ENCODE data around the gene ALG14.

ALG14 gene

DNA sequence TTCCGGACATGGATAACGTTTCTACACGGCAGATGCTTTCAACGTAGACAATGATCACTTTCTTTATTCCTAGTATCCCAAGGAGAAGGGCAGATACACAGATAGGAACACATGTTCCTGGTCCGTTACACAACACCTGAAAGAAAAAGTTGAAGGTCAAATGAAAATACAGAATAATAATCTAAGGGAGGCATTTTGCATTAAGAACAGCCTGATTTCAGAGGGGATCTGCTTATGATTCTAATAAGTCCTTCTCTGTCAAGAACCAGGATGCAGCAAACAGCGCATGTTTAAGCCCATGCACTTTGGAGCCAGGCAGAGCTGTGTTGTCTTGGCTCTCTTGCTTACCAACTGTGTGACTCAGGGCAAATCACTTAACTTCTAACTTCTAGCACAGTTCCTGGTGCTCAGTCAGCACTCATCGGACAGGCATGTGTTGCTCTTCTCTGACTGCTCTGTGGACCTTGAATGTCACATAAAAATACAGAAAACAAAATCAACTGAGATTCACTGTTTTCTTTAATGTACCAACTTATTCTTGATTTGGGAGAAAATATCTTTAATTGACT lies 89.5 kb downstream of the ALG14 start:
- DNase-seq (ENCODE audit: low read depth in 1 of 2, low spot score in 1 of 2): no peak

DNA sequence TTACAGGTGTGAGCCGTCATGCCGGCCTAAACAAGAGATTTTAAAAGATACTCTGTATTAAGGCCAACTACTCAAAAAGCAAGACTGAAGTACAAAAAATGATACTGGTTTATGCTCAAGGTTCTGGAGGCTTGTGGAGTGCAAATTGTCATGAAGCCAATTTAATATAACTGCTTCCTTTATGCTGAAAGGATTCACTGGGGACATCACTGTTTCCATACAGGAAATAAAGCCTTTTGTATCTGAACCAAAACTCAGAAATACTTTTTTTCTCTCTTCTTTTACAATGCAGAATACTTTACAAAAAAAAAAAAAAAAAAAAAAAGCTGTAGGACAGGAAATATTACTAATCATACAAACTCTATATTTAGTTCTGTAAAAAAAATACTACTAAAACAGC lies 90.4 kb downstream of the ALG14 start:
- no peak for DNase-seq (ENCODE audit: low read depth in 1 of 2, low spot score in 1 of 2)

DNA sequence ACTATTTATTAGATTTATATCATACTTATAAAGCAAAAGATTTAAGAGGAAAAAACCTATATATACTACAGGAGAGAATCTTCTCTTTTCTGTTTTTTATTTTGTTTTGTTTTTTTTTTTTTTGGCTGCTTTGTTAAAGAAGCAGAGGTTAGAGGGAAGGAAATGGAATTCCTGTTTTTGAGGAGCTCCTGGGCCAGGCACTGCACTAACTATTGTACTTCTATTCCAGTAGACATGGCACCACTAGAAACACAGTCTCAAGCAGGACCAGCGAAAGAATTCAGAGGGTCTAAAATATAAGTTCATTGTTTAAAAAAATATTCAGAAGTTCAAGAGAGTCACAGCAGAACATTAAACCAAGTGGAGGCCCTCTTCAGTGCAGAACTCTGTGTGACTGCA lies 91.2 kb downstream of the ALG14 start:
- DNase-seq (ENCODE audit: low read depth in 1 of 2, low spot score in 1 of 2): no peak

DNA sequence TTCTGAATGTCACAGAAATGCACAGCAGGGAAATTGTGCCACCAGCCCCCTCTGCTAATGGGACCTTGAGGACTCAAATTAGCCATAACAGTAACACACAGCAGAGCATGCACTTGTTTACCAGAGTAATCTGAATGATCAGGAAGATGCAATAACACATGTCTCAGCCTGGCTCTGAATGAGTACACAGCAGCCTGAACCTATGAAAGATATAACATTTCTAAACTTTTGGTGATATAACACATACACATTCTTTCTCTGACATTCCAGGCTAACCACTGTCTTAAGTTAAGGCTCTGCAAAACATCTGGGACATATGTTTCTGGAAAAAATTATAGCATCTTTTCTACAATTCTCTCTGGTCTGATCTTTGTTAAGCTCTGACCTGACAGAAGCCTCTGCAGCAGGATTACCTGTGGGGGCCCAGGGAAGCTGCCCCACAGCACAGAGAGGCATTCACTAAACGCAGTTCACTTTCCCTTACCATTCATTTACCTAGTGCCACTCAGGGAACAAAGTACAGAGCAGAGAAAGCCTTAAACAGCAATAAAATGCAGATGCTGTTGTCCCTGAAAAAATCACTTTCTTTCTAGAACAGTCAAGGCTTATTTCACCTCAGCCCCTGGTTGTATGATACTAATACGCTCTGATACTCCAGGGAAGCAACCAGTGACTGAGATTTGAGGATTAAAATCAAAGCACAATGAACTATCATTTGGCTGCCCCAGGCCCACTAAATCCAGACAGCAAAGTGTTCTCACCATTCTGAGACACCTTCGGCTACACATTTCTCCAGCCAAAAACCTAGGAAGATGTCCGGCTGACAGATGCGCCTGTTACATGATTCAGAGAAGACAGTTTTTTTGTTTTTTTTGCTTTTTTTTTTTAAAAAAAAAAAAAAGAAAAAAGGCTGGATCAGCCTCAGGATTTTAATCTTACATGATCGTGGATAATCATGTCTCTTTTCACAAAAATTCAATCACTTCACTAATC lies 91.9 kb downstream of the ALG14 start:
- DNase-seq (ENCODE audit: low read depth in 1 of 2, low spot score in 1 of 2): no peak

DNA sequence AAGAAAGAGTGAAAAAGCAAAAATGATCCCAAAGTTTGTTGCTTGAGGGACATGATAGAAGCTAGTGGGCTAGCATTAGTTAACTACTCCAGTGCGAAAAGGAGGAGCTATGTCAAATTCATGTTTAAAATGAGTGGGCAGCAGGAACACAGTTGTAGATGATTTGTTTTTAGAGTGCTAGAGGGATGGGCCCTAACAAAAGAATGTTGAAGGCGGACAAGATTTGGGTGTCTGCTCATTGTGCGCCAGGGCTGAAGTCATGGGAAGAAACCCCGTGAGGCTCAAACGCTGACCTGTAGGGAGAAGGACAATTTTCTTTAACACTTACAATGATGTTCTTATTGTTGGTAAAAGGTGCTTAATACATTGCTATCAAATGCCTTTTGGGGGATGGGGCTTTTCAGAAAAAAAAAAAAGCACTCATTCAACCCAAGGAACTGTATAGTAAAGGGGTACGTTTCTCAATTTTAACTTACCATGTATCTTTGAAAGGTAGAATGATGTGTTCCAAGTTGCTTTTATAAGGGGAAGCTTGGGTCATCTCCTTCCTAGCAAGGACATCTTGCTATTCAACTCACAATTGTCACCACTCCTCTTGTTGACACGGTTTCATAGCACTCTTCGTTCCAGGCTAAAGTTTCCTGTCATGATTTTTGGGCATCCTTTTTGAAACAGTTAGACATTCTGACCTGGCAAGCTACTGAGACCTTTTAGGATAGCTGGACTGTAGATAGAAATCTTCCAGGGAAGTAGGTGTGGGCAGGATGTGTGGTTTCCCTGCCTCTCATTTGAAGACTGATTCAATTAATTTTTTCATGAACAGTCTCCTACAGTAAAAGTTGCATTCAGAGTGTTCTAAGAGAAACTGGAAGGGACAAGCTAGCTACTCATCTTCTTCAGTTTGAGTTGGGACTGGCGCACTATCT lies 92.8 kb downstream of the ALG14 start:
- DNase-seq (ENCODE audit: low read depth in 1 of 2, low spot score in 1 of 2): no peak

DNA sequence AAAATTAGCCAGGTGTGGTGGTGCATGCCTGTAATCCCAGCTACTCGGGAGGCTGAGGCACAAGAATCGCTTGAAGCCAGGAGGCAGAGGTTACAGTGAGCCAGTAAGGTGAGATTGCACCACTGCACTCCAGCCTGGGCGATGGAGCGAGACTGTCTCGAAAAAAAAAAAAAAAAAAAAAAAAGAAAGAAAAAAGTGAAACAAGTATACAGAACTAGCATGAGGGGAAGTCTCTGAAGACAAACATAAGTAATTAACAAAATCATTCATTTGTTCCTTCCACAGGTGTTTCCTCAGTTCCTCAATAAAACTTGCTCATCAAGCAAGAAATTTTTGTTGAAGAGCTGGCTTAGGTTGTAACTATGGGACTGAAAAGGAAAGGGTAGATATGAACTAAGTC lies 93.6 kb downstream of the ALG14 start:
- no peak for DNase-seq (ENCODE audit: low read depth in 1 of 2, low spot score in 1 of 2)

DNA sequence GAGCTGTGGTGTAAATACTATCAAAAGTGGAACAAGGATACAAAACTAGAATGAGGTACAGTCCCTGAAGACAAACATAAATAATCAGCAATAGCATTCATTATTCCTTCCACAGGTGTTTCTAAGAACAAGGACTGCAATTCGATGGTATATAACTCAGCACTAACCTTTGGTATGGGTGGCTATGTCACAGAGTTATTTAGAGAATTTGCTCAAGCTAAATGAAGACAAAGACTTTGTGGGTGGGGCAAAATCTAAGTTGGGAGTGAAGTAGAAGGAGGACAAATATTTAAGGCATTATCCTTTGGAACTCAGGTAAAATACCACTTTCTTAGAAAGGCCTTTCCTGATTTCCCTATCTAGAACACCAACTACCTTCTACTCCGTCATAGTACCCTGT lies 94.3 kb downstream of the ALG14 start:
- no peak for DNase-seq (ENCODE audit: low read depth in 1 of 2, low spot score in 1 of 2)

DNA sequence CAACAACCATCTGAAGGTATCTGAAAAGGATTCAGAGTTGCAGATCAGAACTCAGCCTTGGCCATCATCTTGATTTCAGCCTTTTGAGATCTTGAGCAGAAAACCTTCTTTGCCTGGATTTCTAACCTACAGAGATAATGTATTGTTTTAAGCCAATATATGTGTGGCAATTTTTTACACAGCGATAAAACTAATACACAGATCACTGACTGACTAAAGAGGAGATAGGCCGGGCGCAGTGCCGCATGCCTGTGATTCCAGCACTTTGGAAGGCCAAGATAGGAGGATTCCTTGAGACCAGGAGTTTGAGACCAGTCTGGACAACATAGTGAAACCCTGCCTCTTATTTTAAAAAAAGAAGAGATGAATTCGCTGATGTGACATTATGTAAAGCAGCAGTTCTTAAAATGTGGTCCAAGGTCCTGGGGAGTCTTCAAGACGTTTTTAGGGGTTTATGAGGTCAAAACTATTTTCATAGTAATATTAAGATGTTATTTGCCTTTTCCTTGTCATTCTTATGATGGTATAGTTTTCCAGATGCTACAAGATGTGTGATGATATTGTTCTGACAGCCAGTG lies 95.7 kb downstream of the ALG14 start:
- no peak for DNase-seq (ENCODE audit: low read depth in 1 of 2, low spot score in 1 of 2)

DNA sequence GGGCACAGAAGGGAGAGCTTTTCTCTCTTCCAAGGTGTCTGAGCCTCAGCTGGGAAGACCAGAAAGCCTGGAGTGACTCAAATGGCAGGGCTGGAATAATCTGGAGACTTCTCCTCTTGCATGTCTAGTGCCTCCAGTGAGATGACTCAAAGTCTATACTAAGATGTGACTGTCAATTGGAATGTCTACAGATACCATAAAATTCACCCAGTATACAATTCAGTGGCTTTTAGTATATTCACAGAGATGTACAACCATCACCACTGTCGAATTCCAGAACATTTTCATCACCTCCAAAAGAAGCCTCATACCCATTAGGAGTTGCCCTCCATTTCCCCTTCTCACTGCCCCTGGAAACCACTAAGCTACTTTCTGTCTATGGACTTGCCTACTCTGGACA lies 97.9 kb downstream of the ALG14 start:
- DNase-seq (ENCODE audit: low read depth in 1 of 2, low spot score in 1 of 2): no peak

DNA sequence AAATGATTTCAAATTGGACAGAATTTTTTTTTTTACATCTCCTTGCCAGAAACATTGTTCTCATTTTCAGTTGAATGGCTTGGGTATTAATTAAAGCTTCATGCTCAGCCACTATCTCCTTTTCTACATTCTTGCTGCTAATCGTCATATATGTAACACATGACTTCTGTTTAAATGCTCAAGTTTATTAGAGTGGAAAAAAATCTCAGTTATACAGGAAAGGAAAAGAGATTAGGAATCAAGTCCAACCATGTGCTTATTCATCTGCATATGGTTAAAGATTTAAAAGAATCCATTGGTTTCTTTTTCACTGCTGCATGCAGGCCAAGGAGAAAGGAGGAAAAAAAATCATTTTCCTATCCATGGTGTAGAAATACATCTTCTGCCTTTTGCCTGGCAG lies 98.5 kb downstream of the ALG14 start:
- DNase-seq (ENCODE audit: low read depth in 1 of 2, low spot score in 1 of 2): no peak

DNA sequence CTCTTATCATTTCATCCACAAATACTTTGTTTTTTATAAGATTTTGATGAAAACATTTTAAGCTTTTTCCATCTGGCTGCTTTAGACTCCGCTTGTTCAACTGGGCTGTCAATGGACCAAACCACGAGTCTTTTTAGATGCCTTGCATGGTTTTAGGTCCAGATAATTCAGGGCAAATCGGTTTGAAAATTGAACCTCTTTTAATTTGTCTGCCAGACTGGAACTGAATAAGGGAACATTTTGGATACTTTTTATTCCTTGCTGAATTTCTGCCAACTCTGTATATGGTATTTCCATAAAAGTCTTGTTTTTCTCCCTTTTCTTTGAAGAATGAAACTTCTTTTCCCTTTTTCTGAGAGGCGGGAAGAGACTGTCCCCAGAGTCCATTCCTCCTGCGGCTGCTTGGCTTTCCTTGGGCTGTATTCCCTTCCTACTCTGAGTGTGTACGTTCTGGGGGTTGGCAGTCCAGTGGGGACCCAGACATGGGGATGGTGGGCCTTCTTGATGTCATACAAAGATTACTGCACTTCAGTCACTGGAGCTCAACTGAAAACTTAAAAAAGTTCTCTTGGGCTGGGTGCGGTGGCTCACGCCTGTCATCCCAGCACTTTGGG lies 99.3 kb downstream of the ALG14 start:
- no peak for DNase-seq (ENCODE audit: low read depth in 1 of 2, low spot score in 1 of 2)

DNA sequence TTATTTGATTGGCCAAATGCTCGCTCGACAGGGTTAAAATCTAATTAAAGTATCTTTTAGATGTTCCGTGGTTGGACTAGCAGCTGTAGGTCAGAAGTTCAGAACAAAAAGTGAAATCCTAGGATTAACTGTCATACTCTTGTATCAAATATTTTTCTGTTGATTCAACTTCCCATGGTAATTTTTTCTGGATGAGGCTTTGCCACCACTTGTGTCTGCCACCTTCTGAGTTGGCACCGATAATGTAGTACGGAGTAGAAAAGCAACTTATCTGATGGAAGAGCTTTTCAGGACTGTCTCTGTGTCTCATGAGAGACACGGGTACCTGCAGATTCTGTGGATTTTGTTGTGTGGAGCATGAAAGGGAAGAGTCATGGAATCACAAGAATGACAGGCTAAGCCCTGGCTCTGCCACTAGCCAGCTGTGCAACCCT lies 101.2 kb downstream of the ALG14 start:
- DNase-seq (ENCODE audit: low read depth in 1 of 2, low spot score in 1 of 2): no peak

DNA sequence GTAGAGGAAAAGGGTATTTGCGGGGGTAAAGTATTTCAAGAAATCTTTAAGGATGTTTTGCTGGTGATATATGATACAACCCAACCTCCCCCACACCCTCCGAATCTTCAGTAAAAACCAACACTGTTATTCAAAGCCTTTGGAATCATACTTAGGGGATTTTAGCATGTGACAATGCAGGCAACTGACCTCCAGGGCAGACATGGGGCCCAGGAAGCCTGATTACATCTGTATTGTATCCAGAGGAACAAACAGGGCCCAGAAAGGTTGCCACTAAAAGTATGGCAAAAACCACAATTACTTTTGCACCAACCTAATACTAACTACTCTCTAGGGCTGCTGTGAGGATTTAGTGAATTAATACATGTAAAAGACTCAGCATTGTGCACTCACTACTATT lies 102.0 kb downstream of the ALG14 start:
- no peak for DNase-seq (ENCODE audit: low read depth in 1 of 2, low spot score in 1 of 2)

DNA sequence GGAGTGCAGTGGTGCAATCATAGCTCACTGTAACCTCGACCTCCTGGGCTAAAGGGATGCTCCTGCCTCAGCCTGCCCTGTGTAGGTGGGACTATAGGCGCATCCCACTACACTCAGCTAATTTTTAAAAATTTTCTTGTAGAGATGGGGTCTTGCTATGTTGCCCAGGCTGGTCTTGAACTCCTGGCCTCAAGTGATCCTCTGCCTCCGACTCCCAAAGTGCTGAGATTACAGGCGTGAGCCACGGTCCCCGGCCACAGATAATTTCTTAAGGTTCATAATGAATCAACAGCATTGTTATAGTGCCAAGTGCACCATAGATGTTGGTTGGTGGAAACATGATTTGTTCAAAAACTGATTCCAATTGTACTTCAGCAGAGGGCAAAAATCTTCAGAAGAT lies 103.6 kb downstream of the ALG14 start:
- DNase-seq (ENCODE audit: low read depth in 1 of 2, low spot score in 1 of 2): no peak

DNA sequence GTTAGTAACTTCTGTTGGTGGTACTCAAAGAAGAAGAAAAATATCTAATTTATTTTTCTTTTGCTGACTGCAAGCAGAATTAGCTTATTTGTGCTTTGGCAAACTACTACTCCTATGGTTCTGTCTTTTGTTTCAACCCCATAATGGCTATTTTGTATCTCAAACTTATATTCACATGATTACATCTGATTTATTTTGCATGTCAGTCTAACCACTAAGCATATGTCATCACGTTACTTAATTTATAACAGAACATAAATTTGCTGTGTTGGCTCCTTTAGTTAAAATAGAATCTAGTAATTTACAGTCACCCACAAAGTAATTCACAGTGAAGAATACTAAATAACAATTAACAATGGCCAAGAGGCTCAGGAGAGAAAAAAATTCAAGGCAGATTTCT lies 106.7 kb downstream of the ALG14 start:
- no peak for DNase-seq (ENCODE audit: low read depth in 1 of 2, low spot score in 1 of 2)

DNA sequence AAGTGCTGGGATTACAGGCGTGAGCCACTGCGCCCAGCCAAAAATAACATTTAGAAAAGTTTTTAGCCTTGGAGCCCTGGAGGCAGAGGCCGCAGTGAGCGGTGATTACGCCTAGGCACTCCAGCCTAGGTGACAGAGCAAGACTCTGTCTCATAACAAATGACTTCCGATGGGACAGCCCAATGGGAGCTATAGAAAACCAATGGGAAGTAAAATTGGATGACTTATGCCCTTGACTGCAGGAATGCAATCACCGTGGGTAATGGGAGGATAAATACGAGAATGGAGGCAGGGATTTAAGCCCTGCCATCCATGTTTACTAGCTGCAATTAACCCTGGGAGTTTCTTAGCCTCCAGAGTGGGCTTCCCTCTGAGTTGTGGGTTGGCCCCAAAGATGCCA lies 108.9 kb downstream of the ALG14 start:
- DNase-seq (ENCODE audit: low read depth in 1 of 2, low spot score in 1 of 2): no peak

DNA sequence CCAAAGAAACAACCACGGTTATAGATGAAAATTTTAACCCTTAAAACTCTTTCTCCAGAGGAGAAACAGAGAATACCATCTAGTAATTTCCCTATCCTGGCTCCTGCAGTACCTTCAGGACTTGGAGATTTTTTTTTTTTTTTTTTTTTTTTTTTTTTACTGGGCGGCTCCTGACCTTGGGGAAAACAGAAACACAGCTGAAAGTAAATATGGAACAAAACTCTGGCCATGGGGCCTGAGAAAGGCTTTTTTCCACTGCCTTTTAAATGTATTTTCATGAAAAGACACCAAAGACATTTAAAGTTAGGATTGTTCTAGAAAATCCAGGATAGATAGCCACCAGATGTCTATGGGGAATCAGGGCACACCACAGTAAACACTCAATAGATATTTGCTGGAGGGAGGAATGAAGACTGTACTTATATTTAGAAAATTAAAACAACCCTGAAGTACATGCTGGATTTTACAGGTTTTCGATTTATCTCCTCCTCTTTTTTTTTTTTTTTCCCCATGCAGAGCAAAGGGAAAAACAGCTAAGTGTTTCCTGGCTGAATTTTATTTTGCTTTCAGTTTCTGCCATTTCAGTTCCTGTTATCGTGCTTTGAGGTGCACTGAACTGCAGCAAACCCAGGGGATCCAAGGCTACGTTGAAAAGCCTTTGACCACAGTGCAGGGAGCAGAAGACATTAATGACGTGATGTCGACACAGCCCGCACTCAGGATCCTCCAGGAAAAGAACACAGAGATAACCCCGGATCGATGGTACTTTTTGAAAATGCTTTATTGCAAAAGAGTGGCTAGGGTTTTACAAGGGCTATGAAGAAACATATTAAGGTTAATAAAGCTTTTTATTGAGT lies 110.1 kb downstream of the ALG14 start:
- no peak for DNase-seq (ENCODE audit: low read depth in 1 of 2, low spot score in 1 of 2)

DNA sequence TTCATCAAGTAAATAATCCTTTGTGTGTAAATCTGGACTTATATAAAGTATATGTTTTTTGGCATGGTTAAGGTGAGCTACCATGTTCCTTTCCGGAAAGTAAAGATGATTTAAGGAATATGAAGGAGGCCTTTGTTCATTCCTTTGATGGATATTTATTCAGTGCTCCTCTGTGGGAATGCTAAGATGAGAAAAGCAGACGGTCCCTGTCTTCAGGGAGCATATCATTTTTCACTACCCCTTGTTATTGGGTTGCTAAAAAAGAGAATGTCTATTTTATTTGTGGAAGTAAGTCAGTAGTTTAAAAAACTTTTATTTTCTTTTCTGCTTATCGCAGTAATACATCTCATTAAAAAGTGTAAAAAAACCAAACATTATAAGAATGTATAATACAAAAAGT lies 110.8 kb downstream of the ALG14 start:
- no peak for DNase-seq (ENCODE audit: low read depth in 1 of 2, low spot score in 1 of 2)

DNA sequence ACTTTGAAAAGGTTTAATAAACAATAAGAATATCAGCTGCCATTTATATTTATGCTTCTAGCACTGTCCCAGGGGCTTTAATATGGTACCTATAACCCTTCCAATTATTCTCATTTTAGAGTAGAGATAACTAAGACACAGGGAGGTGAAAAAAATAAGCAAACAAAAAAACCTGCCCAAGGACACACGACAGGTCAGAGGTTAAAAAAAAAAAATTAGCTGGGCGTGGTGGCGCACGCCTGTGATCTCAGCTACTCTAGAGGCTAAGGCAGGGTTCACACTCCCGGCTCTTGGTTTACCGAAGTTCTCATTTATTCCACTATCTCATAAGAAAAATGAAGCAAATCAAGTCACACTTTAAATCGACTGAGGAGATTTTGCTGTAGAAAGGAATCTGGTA lies 111.2 kb downstream of the ALG14 start:
- no peak for DNase-seq (ENCODE audit: low read depth in 1 of 2, low spot score in 1 of 2)

DNA sequence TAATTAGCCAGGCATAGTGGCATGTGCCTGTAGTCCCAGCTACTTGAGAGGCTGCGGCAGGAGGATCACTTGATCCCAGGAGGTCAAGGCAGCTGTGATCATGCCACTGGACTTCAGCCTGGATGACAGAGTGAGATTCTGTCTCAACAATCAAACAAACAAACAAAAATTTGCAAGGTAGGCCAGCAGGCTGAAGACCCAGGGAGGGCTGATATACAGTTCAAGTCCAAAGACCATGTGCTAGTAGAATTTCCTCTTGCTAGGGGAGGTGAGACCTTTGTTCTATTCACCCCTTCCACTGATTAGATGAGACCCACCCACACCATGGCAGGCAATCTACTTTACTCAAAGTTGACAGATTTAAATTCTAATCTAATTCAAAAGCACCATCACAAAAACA lies 114.7 kb downstream of the ALG14 start:
- DNase-seq (ENCODE audit: low read depth in 1 of 2, low spot score in 1 of 2): no peak

Measured in stimulated activated CD4-positive, alpha-beta T cell treated with anti-CD3 and anti-CD28 coated beads, Interleukin-15, amount 100 ng/mL, for 1 hour (primary cell).